Adipose tissue (tissue), 3 donors: ENCODE measurements around the gene GDPD5. TPM values are rescaled to one million over a fixed set of nuclear protein-coding genes. Genes with fewer than 3 reads are reported as not detected.

Experiments
- H3K27ac ChIP-seq: one replicate; pipeline ENCODE4 v1.5.1; 2013; ENCODE audit warnings: low read depth, low read length
- WGBS, 3 donors: extraction: QIAGEN DNeasy Blood & Tissue Kit; methylation state at CpG; one replicate each; pipeline ENCODE4 v1.1.7; 2013; 5-methylcytosine and 5-hydroxymethylcytosine counted together
- polyA plus RNA-seq, 3 donors: library from polyadenylated mRNA; stranded (reverse); fragments of 200-250 nt; gene quantifications; one replicate each; pipeline ENCODE4 v1.2.3, GENCODE V29; 2013
- donor health status: healthy with polysubstance abuse.
- donor health status: Bipolar disorder and iron deficiency.
- donor health status: healthy.

The GDPD5 gene
- polyA plus RNA-seq, 3 donors, result 25.6 to 49.8 (median 34.1) TPM

GRCh38 chr11:75481223-75481921 is 44.4 kb downstream of the GDPD5 start:
- H3K27ac ChIP-seq, result no peak overlapping the region
- 84 to 92% (median 87%) methylated on average over 8 to 9 of the region's 9 CpGs for WGBS, 3 donors

- WGBS, 3 donors, result 82 to 92% (median 82%) methylated on average over 10 of the region's 10 CpGs
- no peak overlapping the region for H3K27ac ChIP-seq
These were observed 45.3 kb downstream of the GDPD5 start for GRCh38 chr11:75480185-75481175.

- 74 to 87% (median 78%) methylated on average over 4 of the region's 4 CpGs for WGBS, 3 donors
- H3K27ac ChIP-seq, result no peak overlapping the region
These were observed 46.1 kb downstream of the GDPD5 start for GRCh38 chr11:75479597-75480145.

GRCh38 chr11:75478783-75479596 is 46.8 kb downstream of the GDPD5 start:
- 74 to 80% (median 77%) methylated on average over 5 of the region's 5 CpGs for WGBS, 3 donors

GRCh38 chr11:75477614-75477935 is 48.2 kb downstream of the GDPD5 start:
- H3K27ac ChIP-seq, result no peak overlapping the region
- 78 to 90% (median 86%) methylated on average over 12 of the region's 12 CpGs for WGBS, 3 donors

More at GRCh38 chr11:75478783-75479596, 46.8 kb downstream of the GDPD5 start:
- no peak overlapping the region for H3K27ac ChIP-seq

GRCh38 chr11:75476739-75477613 is 48.8 kb downstream of the GDPD5 start:
- 44 to 84% (median 78%) methylated on average over 10 of the region's 10 CpGs for WGBS, 3 donors
- H3K27ac ChIP-seq, result no peak overlapping the region

- WGBS, 3 donors, result 50 to 64% (median 63%) methylated on average over 9 of the region's 9 CpGs
- H3K27ac ChIP-seq, result no peak overlapping the region
These were observed 49.7 kb downstream of the GDPD5 start for GRCh38 chr11:75475767-75476650.

- 37 to 74% (median 40%) methylated on average over 16 of the region's 16 CpGs for WGBS, 3 donors
- H3K27ac ChIP-seq, result no peak overlapping the region
These were observed 50.6 kb downstream of the GDPD5 start for GRCh38 chr11:75474878-75475766.

GRCh38 chr11:75474240-75474639 is 51.5 kb downstream of the GDPD5 start:
- 39 to 94% (median 41%) methylated on average over 1 of the region's 1 CpG for WGBS, 3 donors
- no peak overlapping the region for H3K27ac ChIP-seq

- no peak overlapping the region for H3K27ac ChIP-seq
- 74 to 90% (median 88%) methylated on average over 6 of the region's 6 CpGs for WGBS, 3 donors
These were observed 52.1 kb downstream of the GDPD5 start for GRCh38 chr11:75473684-75474083.

GRCh38 chr11:75472081-75472732 is 53.5 kb downstream of the GDPD5 start:
- WGBS, 3 donors, result 93 to 97% (median 95%) methylated on average over 5 of the region's 5 CpGs
- no peak overlapping the region for H3K27ac ChIP-seq

- no peak overlapping the region for H3K27ac ChIP-seq
- WGBS, 3 donors, result 80 to 89% (median 81%) methylated on average over 7 of the region's 7 CpGs
These were observed 54.4 kb downstream of the GDPD5 start for GRCh38 chr11:75471176-75471973.

GRCh38 chr11:75470476-75471080 is 55.2 kb downstream of the GDPD5 start:
- no peak overlapping the region for H3K27ac ChIP-seq
- 91 to 93% (median 91%) methylated on average over 7 of the region's 7 CpGs for WGBS, 3 donors

GRCh38 chr11:75469785-75470405 is 55.8 kb downstream of the GDPD5 start:
- H3K27ac ChIP-seq, result no peak overlapping the region
- WGBS, 3 donors, result 69 to 74% (median 69%) methylated on average over 6 of the region's 6 CpGs
